Ecto neural progenitor cell (in vitro differentiated cells): ENCODE data around the gene PDGFA.

Source experiments
- DNase-seq: peaks from one replicate; pipeline ENCODE4 v3.0.0-alpha.2; 2018; ENCODE audit warnings: low spot score

PDGFA gene

DNA sequence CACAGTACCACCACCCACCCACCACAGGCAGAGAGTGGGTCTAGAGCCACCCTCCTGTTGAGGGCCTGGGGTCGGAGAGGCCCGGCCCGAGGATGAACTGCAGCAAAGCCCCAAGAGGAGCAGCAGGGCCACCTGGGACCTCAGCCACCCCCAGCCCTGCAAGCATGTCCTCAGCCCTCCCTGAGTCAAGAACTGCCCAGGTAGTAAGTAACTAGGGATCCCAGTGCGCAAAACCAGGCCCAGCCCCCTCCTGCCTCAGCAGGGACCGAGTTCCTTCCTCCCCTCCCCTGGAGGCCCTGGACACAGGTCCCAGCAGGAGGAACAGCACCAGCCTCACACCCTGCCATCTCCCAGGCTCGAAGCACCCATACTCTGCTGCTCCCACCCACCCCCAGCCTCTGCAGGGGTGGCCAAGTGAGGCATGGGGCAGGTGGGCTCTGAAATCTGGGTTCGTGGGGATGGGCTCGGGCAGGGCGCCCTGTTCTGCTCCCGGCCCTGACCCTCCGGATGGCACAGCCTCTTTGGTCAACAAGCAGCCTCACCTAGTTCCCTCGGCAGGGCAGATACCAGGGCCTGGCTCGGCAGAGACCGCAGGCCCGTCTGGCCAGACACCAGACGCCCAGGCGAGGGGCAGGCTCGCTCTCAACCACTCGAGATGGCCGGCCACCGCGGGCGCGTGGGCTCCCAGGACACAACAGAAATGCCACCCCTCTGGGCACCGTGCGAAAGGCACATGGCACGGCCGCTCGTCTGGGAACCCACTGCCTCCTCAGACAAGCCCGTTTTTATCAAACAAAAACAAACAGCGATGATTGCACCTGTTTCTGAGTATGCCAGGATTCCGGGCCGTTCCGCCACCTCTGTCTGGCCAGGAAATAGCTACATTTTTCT lies 15.2 kb downstream of the PDGFA start:
- DNase-seq, result no peak

DNA sequence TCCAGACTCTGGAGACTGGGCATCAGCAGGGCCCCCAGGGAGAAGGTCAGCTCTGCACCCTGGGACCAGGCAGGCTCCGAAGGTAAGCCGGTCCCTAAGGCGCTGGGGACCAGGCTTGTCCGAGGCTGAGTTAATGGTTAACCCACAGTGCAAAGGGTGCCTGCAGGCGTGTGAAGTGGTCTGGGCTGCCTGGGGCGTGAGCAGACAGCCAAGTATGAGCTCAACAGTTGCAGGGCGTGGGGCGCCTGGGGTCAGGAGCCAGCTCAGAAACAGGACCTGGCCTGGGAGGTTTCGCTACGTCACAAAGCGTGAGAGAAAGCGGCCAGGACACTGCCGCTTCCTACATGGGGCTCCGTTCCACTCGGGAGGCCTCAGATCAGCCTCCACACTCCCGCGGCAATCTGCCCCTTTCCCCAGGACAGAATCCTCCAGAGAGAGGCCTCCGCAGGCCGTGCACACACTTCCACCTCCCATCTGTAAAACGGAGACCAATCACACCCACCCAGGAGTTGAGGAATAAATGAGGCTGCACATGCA lies 16.0 kb downstream of the PDGFA start:
- DNase-seq, result no peak

DNA sequence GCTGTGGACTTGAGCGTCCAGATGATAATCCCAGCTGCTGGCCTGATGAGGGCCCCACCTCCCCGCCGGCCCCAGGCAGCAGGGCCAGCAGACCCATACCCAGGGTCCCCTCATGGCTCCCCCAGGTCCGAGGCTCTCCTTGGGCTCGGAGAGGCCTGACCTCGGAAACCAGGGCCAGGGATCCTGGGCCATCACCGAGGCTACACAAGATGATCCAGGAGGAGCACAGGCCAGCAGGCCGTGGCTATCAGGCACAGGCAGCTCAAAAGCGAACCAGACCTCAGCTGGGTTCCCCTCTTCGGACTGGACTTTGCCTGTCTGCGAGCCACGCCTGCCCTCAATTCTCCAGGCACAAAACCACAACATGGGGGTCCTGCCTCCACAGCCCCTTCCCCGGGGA lies 17.4 kb downstream of the PDGFA start:
- no peak for DNase-seq

DNA sequence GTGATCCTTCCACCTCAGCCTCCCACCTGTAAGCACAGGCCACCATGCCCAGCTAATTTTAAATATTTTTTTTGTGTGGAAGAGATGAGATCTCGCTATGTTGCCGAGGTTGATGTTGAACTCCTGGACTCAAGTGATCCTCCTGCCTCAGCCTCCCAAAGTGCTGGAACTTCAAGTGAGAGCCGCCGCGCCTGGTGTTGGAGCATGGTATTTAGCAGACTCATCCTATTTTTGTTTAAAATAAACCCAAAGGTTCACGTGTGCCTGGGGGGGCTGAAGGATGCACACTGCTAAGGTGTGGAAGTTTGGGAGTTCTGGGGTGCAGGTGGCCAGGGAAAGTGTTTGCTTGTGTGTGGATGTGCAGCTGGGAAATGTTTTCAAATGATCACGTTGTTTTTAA lies 18.1 kb downstream of the PDGFA start:
- no peak for DNase-seq

DNA sequence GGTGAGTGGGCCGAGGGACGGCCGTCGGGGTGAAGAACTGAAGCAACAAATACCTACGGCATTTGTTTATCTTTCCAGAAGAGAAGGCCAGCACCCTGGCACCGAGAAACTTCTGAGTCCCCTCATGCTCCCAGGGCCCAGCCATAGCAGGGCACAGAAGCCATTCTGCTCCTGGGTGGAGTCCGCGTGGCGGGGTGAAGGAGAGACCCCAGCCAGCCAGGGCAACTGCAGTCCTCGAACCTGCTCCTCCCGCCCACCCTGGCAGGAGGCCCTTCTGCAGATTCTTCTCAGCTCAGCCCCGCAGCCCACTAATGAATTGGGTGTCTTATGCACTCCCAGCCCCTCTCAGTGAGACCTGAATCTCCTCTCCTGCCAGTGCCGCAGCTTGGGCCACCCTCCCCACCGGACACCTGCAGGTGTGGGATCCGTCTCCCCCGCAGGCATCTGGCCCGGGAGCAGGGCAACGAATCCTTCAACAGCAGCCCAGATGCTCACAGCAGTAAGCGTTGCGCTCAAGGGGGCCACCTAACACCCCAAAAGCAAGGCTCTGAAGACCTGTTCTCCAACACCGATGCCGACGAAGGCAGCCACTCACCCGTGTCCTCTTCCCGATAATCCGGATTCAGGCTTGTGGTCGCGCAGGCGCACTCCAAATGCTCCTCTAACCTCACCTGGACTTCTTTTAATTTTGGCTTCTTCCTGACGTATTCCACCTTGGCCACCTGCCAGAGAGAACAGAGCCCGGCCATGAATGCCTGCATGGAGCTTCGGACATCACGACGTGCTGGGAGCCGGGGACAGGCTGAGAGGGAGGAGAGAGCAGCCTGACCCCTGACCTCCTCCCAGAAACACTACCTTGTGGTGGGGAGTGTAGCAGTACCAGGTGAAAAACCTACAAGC lies 18.9 kb downstream of the PDGFA start:
- DNase-seq, result no peak

DNA sequence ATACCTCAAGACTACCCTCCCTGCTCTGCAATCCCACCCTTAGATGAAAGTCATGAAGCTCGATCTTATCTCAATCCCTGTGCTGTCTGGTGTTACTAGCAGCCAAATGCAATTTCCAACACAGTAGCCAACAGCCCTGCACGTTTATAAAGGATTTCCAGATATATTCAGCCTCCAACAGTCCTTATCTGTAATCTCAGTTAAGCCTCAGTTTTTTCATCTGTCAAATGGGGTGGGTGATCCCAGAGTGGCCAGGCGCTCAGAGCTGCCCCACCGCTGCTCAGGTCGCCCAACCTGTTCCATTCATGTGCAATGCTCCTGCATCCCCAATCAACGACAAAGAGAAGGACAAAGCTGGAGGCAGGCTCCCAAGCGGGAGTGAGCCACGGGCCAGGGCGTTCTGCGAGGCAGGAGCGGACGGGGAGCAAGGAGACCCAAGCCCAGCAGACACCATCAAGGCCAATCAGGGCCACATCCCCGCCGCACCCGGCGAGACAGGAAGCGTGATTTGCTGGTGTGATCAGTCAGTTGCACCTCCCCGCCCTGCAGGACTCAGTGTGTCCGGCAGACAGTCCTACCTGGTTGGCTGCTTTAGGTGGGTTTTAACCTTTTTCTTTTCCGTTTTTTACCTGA lies 19.7 kb downstream of the PDGFA start:
- DNase-seq, result no peak

DNA sequence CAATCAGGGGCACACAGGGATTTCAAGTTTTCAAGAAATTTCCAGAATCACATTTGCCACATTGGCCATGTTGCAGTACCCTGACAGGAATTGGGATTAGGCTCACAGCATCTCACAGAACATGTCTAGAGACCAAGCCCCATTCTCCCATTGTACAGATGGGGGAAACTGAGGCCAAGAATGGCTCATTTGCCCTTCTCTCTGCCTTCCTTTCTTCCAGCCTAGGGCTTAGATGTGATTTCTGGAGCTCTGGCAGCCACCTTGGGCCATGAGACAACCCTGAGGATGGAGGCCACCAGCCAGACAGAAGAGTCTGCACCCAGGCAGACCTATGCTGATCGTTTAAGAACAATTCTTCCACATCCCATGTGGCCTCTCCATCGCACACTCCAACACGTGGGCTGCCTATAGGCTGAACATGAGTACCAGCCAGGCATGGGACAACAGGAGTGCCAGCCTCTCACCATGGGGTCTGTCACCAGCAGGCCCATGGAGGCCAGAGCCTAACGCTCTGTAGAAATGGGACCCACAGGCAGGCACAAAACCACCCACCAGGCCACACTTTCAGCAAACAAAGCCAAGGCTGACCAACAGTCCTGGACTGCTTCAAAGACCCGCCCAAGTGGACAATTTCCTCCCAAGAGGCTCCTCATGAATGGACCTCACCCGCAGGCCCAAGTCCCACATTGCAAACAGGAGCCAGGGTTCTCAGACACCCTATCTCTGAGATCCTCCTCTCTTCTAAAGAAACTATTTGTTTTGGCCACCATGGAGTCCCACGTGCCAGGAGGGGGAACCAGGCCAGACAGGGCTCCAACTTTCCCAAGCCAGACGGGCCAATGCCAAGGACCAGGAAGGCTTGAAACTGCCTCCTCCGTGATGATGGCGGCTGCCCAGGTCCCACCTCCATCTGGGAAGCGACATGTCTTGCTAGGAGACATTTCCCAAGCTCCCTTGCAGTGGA lies 20.7 kb downstream of the PDGFA start:
- DNase-seq, result no peak

DNA sequence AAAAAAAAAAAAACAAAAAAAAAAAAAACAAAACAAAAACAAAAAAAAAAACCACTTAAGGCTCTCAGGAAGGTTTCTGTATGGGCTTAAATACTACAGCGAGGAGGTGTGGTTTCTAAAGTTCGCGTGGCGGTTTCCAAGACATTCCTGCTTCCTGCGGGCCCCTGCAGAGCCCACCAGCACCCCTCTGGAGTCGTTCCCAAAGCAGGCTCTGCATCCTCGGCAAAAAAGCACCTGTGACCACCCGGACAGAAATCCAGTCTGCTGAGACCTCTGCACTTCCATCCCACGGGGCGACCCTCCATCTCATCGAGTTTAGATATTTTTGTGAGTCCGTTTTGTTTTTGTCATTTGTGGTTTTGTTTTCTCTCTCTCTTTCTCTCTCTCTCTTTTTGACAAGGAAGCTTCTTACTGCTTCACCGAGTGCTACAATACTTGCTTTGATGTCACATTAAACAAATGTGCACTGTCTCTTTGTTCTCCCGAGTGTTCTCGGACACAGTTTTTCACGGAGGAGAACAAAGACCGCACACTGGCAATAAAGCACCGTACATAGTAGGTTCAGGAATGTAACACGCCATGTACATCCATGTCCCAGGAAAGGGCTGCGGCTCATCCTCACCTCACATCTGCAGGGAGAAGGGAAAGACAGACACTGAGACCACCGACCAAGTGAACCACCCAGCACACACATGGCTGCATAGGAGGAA lies 21.5 kb downstream of the PDGFA start:
- DNase-seq, result no peak

DNA sequence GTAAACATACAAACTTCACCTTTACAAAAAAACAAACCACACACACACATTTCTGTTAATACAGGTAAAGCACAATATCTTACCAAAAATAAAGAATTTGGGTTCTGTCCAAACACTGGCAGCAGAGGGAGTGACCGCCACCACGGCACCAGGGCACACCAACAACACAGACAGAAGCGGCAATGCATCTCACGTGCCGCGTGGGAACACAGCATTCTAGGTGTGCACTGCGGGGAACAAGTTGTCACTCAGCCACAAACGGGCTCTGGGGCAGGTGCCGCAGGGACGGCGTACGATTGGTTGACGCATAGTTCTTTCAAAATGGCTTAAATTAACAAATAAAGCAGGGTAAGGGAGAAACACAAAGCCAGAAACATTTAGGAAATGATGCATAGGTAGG lies 22.3 kb downstream of the PDGFA start:
- no peak for DNase-seq

DNA sequence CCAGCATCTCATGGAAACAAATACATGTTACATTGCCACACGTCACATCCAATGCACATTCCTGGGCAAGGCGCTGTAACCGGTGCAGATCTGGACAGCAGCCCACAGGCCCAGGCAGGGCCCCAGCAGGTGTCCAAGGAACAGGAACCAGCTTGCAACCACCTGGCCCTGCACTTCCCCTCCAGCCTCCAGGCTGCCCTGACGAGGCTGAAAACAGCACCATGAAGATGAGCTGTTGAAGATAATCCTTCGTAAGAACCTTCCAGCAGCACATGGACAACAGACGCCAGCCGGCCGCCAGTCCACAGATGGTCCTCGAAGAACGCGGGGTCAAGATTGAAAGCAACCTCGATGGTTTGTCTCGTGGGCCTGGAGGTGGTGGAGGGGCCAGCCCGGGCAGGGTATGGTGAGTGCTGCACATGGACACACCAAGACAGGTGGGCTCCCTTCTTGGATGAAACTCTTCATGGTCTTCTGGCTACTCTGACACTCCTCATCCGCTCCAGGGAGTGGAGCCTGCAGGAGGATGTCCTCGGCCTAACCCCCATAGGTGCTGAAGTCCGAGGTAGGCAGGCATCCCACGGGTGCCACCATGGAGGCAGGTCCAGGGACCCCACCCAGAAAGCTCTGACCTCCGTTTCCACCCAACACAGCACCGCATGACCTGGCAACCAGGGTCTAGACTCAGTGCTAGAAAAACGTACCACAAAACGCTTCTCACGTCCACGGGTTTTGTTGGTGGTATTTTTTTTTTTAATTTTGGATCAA lies 22.9 kb downstream of the PDGFA start:
- no peak for DNase-seq

DNA sequence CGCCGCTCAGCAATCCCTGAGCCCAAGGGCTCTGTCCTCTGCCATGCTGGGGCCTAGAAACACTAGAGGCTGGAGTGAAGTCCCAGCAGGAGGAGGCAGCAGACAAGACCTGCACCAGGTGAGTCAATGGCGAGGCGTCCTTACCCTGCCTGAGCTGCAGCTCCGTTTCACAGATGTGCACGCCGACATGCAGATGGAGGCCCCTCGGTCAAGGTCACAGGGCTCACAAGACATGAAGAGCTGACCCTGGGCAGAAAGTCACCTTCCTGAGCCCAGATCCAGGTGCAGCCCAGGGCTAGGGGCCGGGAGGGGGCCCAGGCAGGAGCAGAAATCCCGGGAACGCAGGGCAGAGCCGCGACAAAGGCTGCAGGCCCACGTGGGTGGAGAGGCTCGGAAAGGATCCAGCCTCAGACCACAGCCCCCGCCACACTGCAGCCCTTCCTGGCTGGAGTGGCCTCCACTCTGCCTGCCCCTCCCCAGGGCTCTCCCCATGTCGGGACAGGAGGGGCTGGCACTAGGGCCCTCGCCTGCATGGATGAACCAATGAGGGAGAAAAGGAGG lies 23.8 kb downstream of the PDGFA start:
- DNase-seq, result no peak

DNA sequence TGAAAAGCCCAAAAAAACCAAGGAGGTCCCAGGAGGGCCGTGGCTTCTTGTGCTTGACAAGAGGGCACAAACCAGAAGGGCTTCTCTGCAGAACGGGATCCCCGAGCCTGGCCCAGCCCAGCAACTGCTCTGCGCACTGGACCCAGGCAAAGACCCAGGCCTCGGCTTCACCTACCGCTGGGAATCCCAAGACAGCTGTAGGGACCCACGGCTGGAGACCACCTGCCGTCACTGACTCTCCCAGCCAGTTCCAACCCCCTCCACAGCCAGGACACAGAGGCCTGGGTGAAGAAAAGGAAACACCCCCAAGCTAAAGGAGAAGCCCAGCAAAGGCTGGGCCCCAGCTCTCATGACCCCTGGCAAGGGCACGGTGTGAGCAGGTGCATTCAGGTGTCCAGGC lies 24.3 kb downstream of the PDGFA start:
- DNase-seq, result no peak

DNA sequence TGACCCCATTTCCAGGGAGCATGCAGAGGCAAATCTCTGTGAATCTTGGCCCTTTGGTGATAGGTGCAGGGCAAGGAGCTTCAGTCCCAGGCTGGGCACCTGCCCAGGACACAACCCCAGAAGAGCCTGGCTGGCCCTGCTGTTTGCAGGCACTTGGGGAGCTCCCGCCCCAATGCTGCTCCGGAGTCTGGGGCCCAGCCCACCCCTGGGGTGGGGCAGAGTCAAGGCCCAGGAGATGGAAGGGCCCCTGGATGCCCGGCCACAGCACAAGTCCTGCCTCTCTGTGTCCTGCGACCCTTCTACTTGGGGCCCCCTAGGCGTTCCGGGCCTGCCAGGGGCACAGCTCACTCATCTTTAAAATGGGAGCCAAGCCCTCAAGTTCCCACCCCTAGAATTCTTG lies 24.7 kb downstream of the PDGFA start:
- DNase-seq, result no peak

DNA sequence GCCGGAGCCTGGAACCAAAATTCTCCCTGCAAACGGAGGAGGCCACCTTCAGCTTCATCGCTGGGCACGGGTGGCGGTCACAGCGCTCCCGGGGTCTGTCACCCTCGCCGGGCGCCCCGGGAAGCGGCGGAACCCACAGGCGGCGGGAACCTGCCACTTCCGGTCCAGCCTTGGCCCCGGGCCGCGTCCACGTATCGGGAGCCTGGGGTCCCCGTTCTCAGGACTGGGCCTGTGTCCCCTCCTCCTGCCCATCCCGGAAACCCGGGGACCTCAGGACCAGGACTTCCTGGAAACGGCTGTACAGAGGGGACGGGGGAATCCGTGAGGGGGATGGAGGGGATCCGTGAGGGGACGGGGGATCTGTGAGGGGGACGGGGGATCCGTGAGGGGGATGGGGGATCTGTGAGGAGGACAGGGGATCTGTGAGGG lies 25.4 kb downstream of the PDGFA start:
- DNase-seq, result no peak

DNA sequence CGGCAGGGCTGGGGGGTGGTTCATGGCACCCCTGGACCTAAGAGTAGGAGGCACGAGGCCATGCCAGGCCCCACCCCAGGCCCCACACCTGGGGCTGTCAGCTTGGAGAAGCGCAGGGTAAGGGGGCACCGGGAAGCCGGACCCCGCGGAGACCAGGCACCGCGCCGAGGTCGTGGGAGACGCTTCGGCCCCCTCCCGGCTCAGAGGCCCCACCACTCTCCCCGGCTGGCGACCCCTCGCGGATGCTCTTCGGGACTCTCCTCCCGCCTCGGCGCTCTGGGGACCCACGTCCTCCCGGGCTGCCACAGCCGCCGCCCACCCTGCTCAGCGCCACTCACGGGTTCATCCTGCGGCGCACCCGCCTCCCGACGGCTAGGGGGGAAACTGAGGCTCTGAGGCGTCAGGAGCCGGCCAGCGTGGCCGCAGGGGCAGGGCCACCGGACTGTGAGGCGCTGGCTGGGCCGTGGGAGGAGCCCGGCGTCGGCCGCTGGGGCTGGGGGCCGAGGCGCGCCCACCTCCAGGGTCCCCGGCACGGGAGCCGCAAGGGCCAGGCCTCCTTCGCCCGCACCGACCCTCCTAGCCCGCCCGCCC lies 25.9 kb downstream of the PDGFA start:
- DNase-seq, result no peak

DNA sequence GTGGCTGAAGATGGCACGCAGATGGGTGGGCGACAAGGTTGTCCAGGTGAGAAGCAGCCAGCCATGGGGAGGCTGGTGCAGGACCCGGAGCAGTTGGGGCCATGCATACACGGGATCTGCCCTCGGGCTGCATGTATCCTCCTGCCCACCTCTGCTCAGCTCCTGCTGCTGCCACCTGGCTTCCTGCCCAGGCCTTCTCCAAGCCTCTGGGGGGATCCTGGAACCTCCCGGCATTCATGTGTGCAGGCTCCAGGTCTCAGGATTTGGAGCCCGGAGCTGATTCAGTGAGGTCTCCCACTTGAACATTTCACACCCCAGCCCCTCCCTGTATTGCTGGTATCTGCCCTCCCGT lies 27.0 kb downstream of the PDGFA start:
- DNase-seq, result no peak

DNA sequence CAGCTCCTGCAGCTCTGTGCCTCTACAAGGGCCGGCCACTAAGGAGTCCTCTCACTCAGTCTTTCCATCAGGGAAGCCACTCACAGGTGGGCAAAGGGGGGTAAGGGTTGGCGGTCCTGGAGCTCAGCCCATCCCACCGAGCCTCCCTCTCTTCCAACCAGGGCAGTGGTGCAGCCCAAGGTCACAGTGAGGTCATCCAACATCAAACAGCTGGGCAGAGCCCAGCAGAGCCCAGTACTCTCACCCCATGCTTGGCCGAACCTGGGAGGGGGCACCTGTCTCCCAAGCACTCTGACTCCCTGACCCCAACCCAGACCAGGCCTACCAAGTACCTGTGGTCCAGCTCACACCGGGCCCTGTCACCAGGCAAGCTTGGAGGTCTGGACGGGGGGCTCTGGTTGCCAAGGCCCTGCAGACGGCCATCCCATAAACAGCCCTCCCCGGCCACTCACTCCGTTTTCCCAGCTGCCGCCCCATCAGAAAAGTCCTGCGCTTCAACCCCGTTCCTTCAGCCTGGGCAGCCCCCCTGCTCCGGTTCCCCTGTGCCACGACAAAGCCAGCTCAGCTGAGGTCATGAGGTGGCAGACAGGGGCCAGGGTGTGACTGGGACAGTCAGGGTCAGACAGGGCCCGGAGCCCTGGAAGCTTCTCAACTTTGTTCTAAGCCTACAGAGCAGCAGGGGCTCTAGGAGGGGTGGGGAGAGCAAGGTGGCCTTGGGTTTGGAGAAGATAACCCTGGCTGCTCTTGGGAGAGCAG lies 27.5 kb downstream of the PDGFA start:
- DNase-seq, result no peak

DNA sequence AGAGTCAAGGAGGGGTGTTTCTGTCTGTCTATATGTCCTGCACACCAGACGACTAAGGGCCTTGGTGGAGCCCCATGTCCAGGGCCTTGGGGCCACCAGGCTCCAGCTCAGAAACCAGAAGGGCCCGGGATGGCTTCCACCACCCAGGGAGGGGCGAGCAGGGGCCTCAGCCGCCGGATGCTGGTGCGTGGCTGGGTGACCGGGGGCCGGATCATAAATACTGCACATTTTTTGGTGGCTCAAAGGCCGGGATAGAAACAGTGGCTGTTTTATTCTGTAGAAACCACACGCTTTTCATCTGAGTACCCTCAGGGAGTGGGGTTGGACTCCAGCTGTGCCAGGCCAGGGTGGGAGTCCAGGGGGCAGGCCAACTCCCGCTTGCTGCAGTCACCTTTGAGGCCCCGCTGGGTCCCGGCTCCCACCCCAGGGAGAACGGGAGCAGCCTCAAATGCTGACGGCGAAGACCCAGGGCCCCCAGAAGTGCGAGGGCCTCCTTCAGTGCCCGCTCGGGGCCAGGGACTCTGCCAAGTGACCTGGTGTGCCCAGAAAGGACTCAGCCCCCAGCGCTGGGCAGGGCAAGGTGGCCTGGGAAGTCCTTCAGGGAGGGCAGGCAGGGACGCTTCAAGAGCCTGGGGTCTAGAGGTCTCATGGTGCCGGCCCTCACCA lies 28.2 kb downstream of the PDGFA start:
- DNase-seq, result no peak
